Measurements from ENCODE around the gene RNU5D-1.

The RNU5D-1 gene

DNA sequence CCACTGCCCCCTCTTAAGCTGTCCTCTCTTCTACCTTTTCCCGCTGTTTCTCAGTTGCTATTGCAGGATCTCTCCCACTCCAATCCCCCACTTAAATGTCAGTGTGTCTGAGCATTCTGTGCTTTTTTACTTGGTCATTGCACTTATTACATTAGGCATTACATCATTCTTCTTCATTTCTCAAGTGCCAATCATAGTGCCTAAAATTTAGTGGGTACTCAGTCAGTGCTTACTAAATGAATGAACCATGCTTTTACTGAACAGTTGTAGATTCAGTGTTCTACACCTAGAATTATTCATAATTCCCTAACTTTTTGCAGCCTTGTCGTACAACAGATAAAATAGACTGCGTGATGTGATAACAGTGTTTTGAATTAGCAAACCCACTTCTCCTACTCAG is 37.1 kb downstream of the RNU5D-1 start:
- no peak overlapping the region for H3K4me3 ChIP-seq (ENCODE audit: low read depth, low read length)
- in situ Hi-C loops (cut with HindIII; ENCODE audit: low sequenced_read_pairs) = no loop called here
- no peak for DNase-seq (ENCODE audit: low read depth, low spot score)
- TF ChIP-seq CTCF (IDR thresholded peaks at IDR 0.05; ENCODE audit: low read depth, low read length) = no peak

GRCh38 chr1:44693159-44693558 is 37.8 kb downstream of the RNU5D-1 start:
- no peak for DNase-seq (ENCODE audit: low read depth, low spot score)
- in situ Hi-C loops (cut with HindIII; ENCODE audit: low sequenced_read_pairs) = no loop called here
- no peak overlapping the region for H3K4me3 ChIP-seq (ENCODE audit: low read depth, low read length)
- TF ChIP-seq CTCF (IDR thresholded peaks at IDR 0.05; ENCODE audit: low read depth, low read length) = no peak

GRCh38 chr1:44689447-44689765 is 41.6 kb downstream of the RNU5D-1 start:
- in situ Hi-C loops (cut with HindIII; ENCODE audit: low sequenced_read_pairs) = no loop called here
- no peak for TF ChIP-seq CTCF (IDR thresholded peaks at IDR 0.05; ENCODE audit: low read depth, low read length)
- DNase-seq (ENCODE audit: low read depth, low spot score) = no peak
- no peak overlapping the region for H3K4me3 ChIP-seq (ENCODE audit: low read depth, low read length)

DNA sequence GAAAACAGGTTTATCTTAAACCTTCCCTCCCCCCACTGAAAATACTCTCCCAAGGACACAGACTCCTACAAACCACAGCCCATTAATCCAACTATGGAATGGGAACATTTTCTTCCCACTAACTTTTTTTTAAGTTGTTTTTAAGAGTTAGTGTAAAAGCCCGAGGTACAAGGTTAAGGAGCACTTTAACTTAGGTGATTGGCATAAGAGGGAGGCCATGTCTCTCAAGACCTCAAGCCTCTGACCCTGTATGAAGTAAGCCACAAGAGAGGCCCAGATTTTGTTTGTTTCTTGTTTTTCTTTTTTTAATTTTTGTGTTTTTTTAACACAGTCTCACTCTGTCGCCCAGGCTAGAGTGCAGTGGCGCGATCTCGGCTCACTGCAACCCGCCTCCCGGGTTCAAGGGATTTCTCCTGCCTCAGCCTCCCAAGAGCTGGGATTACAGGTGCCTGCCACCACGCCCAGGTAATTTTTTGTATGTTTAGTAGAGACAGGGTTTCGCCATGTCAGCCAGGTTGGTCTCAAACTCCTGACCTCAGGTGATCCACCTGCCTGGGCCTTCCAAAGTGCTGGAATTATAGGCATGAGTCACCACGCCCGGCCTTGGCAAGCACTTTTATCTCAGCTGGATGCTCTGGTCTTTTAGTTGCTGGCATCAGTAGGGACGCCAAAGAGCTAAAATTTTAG is 42.1 kb downstream of the RNU5D-1 start:
- H3K4me3 ChIP-seq (ENCODE audit: low read depth, low read length) = no peak overlapping the region
- DNase-seq (ENCODE audit: low read depth, low spot score) = no peak
- in situ Hi-C loops (cut with HindIII; ENCODE audit: low sequenced_read_pairs) = no loop called here
- TF ChIP-seq CTCF (IDR thresholded peaks at IDR 0.05; ENCODE audit: low read depth, low read length) = no peak

GRCh38 chr1:44685881-44686280 is 45.1 kb downstream of the RNU5D-1 start:
- no peak for DNase-seq (ENCODE audit: low read depth, low spot score)
- in situ Hi-C loops (cut with HindIII; ENCODE audit: low sequenced_read_pairs) = no loop called here
- H3K4me3 ChIP-seq (ENCODE audit: low read depth, low read length) = no peak overlapping the region
- no peak for TF ChIP-seq CTCF (IDR thresholded peaks at IDR 0.05; ENCODE audit: low read depth, low read length)

DNA sequence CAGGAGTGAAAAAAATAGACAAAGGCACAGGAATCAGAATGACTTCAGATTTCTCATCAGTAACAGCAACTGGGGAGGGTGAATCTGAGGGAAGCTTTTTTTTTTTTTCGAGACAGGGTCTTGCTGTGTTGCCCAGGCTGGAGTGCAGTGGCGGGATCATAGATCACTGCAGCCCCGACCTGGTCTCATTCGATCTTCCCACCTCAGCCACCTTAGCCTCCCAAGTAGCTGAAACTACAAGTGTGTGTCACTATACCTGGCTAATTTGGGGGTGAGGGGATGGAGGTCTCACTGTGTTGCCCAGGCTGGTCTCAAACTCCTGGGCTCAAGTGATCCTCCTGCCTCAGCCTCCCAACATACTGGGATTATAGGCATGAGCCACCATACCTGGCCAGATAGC is 45.8 kb downstream of the RNU5D-1 start:
- no peak for TF ChIP-seq CTCF (IDR thresholded peaks at IDR 0.05; ENCODE audit: low read depth, low read length)
- no peak overlapping the region for H3K4me3 ChIP-seq (ENCODE audit: low read depth, low read length)
- in situ Hi-C loops (cut with HindIII; ENCODE audit: low sequenced_read_pairs) = no loop called here
- DNase-seq (ENCODE audit: low read depth, low spot score) = no peak

DNA sequence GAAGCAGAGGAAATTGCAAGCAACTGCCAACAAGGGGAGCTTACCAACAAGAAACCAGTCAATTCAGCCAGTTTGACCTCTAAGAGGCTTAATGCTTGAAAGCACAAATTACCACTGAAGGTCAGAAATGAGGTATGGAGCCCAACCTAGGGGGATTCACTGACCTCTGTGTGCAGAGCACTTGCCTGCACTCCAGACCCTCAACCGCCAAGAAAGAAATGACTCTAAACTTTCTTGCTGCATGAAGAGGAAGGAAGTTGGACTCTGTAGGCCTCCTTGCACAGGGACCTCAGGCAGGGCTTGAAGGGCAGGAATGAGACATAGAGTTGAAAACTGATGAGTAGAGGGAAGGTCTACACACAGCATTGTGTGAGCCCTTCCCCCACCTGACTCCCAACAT is 46.4 kb downstream of the RNU5D-1 start:
- TF ChIP-seq CTCF (IDR thresholded peaks at IDR 0.05; ENCODE audit: low read depth, low read length) = no peak
- H3K4me3 ChIP-seq (ENCODE audit: low read depth, low read length) = no peak overlapping the region
- DNase-seq (ENCODE audit: low read depth, low spot score) = no peak
- in situ Hi-C loops (cut with HindIII; ENCODE audit: low sequenced_read_pairs) = no loop called here
